GM04503 (cell line): ENCODE data around the gene STK32C.

Experiments
- DNase-seq: peaks from one replicate; pipeline ENCODE4 v3.0.0-alpha.2; 2012; ENCODE audit warnings: low read depth

Gene STK32C

GRCh38 chr10:132209978-132210530 is 97.7 kb downstream of the STK32C start:
- DNase-seq, result no peak

- DNase-seq, result no peak
Measured at GRCh38 chr10:132209130-132209529, 98.6 kb downstream of the STK32C start.

GRCh38 chr10:132208462-132209050 is 99.2 kb downstream of the STK32C start:
- DNase-seq, result no peak

GRCh38 chr10:132207536-132208461 is 100.0 kb downstream of the STK32C start:
- DNase-seq, result no peak

GRCh38 chr10:132206806-132207535 is 100.8 kb downstream of the STK32C start:
- DNase-seq, result no peak

- DNase-seq, result no peak
Measured at GRCh38 chr10:132206377-132206745, 101.4 kb downstream of the STK32C start.

GRCh38 chr10:132205650-132206376 is 101.9 kb downstream of the STK32C start:
- no peak for DNase-seq

- DNase-seq, result no peak
Measured at GRCh38 chr10:132204781-132205473, 102.8 kb downstream of the STK32C start.

GRCh38 chr10:132204078-132204780 is 103.5 kb downstream of the STK32C start:
- no peak for DNase-seq

- DNase-seq, result no peak
Measured at GRCh38 chr10:132203256-132204077, 104.3 kb downstream of the STK32C start.

- DNase-seq, result no peak
Measured at GRCh38 chr10:132202070-132202970, 105.4 kb downstream of the STK32C start.

GRCh38 chr10:132201111-132201969 is 106.4 kb downstream of the STK32C start:
- DNase-seq, result no peak

- DNase-seq, result no peak
Measured at GRCh38 chr10:132200344-132201110, 107.2 kb downstream of the STK32C start.

- DNase-seq, result no peak
Measured at GRCh38 chr10:132199854-132200311, 107.9 kb downstream of the STK32C start.

- no peak for DNase-seq
Measured at GRCh38 chr10:132199268-132199853, 108.4 kb downstream of the STK32C start.
